ENCODE measurements around the gene GCNT1. TPM values are rescaled to one million over a fixed set of nuclear protein-coding genes. Genes with fewer than 3 reads are reported as not detected.
A peak's percentile ranks its signal among the peaks of the same experiment; 100 is the strongest.
"Not testable (repeated sequence)": the region's sequence is repeated elsewhere in the genome, so short reads cannot be mapped to it uniquely, and the experiment has no call there.

The GCNT1 gene
- total RNA-seq, 6 experiments from 2014 or later = 15.0 to 26.2 (median 19.7) TPM

- Mint-ChIP-seq H3K4me1 (ENCODE audit: low read depth) (peaks cover 44% of the 10 kb centered on the region), H3K9me3 (peaks cover 7% of the 10 kb centered on the region), H3K4me3 (peak overlapping the region; percentile 47; the same call in 1 of the 2 replicates), H3K27me3 (ENCODE audit: insufficient read depth) (peaks cover 2% of the 10 kb centered on the region), H3K36me3 (ENCODE audit: low read depth) (peaks cover 10% of the 10 kb centered on the region), H3K27ac (no peak overlapping the region)
- TF ChIP-seq CTCF (IDR thresholded peaks at IDR 0.05) = no peak
- no peak for DNase-seq
Observed at GRCh38 chr9:76528056-76528455, 69.1 kb downstream of the GCNT1 start.

- Mint-ChIP-seq H3K27me3 (ENCODE audit: insufficient read depth) (peaks cover 2% of the 10 kb centered on the region), H3K9me3 (peaks cover 7% of the 10 kb centered on the region), H3K4me1 (ENCODE audit: low read depth) (peaks cover 51% of the 10 kb centered on the region), H3K4me3 (0 out of 2 replicates have a peak overlapping the region, but pooled peaks have one; percentile 47), H3K27ac (no peak overlapping the region), H3K36me3 (ENCODE audit: low read depth) (peaks cover 10% of the 10 kb centered on the region)
- no peak for TF ChIP-seq CTCF (IDR thresholded peaks at IDR 0.05)
- no peak for DNase-seq
Observed at GRCh38 chr9:76528642-76529190, 69.7 kb downstream of the GCNT1 start.

GRCh38 chr9:76529653-76530052 is 70.7 kb downstream of the GCNT1 start:
- H3K36me3 Mint-ChIP-seq (ENCODE audit: low read depth) = peaks cover 10% of the 10 kb centered on the region
- H3K27ac Mint-ChIP-seq = no peak overlapping the region; the same call in 1 of the 2 replicates
- peaks cover 60% of the 10 kb centered on the region for H3K4me1 Mint-ChIP-seq (ENCODE audit: low read depth)
- no peak overlapping the region for H3K4me3 Mint-ChIP-seq
- H3K9me3 Mint-ChIP-seq = peaks cover 7% of the 10 kb centered on the region
- no peak for DNase-seq
- no peak for TF ChIP-seq CTCF (IDR thresholded peaks at IDR 0.05)
- no peaks in the 10 kb centered on the region; the same call in 1 of the 2 replicates for H3K27me3 Mint-ChIP-seq (ENCODE audit: insufficient read depth)

- peak overlapping the region; percentile 63; the same call in 1 of the 2 replicates for H3K27ac Mint-ChIP-seq
- H3K4me1 Mint-ChIP-seq (ENCODE audit: low read depth) = peaks cover 64% of the 10 kb centered on the region
- peaks cover 10% of the 10 kb centered on the region for H3K36me3 Mint-ChIP-seq (ENCODE audit: low read depth)
- no peak overlapping the region; the same call in 1 of the 2 replicates for H3K4me3 Mint-ChIP-seq
- no peaks in the 10 kb centered on the region; the same call in 1 of the 2 replicates for H3K27me3 Mint-ChIP-seq (ENCODE audit: insufficient read depth)
- H3K9me3 Mint-ChIP-seq = peaks cover 7% of the 10 kb centered on the region
- DNase-seq = peak; percentile 15
- no peak for TF ChIP-seq CTCF (IDR thresholded peaks at IDR 0.05)
Observed at GRCh38 chr9:76530458-76531110, 71.6 kb downstream of the GCNT1 start.

- DNase-seq = no peak
- H3K4me1 Mint-ChIP-seq (ENCODE audit: low read depth) = peaks cover 59% of the 10 kb centered on the region
- H3K27ac Mint-ChIP-seq = no peak overlapping the region
- peaks cover 10% of the 10 kb centered on the region for H3K36me3 Mint-ChIP-seq (ENCODE audit: low read depth)
- peaks cover 7% of the 10 kb centered on the region for H3K9me3 Mint-ChIP-seq
- H3K4me3 Mint-ChIP-seq = no peak overlapping the region
- TF ChIP-seq CTCF (IDR thresholded peaks at IDR 0.05) = no peak
- H3K27me3 Mint-ChIP-seq (ENCODE audit: insufficient read depth) = no peaks in the 10 kb centered on the region; the same call in 1 of the 2 replicates
Observed at GRCh38 chr9:76531231-76531780, 72.3 kb downstream of the GCNT1 start.

GRCh38 chr9:76532877-76533276 is 73.9 kb downstream of the GCNT1 start:
- not testable (repeated sequence) for H3K9me3 Mint-ChIP-seq; H3K36me3 Mint-ChIP-seq (ENCODE audit: low read depth); H3K27me3 Mint-ChIP-seq (ENCODE audit: insufficient read depth)
- peak overlapping the region; percentile 68 for H3K27ac Mint-ChIP-seq
- peak overlapping the region; percentile 63 for H3K4me3 Mint-ChIP-seq
- H3K4me1 Mint-ChIP-seq (ENCODE audit: low read depth) = peaks cover 61% of the 10 kb centered on the region
- peak; percentile 5 for DNase-seq

Data from HFFc6 (cell line).